ENCODE results near the gene LGALS12. TPM values are rescaled to one million over a fixed set of nuclear protein-coding genes. Genes with fewer than 3 reads are reported as not detected.

The LGALS12 gene
- total RNA-seq, 1 donor from 2014 or later, result not detected

- FAIRE-seq, result no peak
- peaks cover 19% of the 10 kb centered on the region for H3K27me3 ChIP-seq (ENCODE audit: control insufficient read depth, insufficient read depth, low read length)
These were observed 15.2 kb upstream of the LGALS12 start, which contains the start of gene PLAAT5 for GRCh38 chr11:63490551-63491239. Gene PLAAT5, minus strand, starts transcription at chr11:63491167. Its CDS starts 133 bp downstream, at chr11:63491034.

GRCh38 chr11:63491240-63491587 is 14.7 kb upstream of the LGALS12 start:
- Histone ChIP-seq H3K27me3 (ENCODE audit: control insufficient read depth, insufficient read depth, low read length) (peaks cover 19% of the 10 kb centered on the region), H3K4me3 (ENCODE audit: low read depth, low read length) (peak overlapping the region; percentile 17), H3K36me3 (ENCODE audit: control insufficient read depth, insufficient read depth, low read length) (no peaks in the 10 kb centered on the region)
- DNase-seq (ENCODE audit: low read depth) (no peak), FAIRE-seq (no peak)
- TF ChIP-seq CTCF (IDR thresholded peaks at IDR 0.05; ENCODE audit: insufficient read depth, low read length, severe bottlenecking), result no peak

More at GRCh38 chr11:63490551-63491239, 15.2 kb upstream of the LGALS12 start, which contains the start of gene PLAAT5:
- Histone ChIP-seq H3K4me3 (ENCODE audit: low read depth, low read length) (peak within 1 kb of the TSS; percentile 17), H3K36me3 (ENCODE audit: control insufficient read depth, insufficient read depth, low read length) (no peaks in the 10 kb centered on the region)
- no peak for DNase-seq (ENCODE audit: low read depth)
- TF ChIP-seq CTCF (IDR thresholded peaks at IDR 0.05; ENCODE audit: insufficient read depth, low read length, severe bottlenecking), result no peak

GRCh38 chr11:63491636-63492372 is 14.1 kb upstream of the LGALS12 start:
- peaks cover 19% of the 10 kb centered on the region for H3K27me3 ChIP-seq (ENCODE audit: control insufficient read depth, insufficient read depth, low read length)
- TF ChIP-seq CTCF (IDR thresholded peaks at IDR 0.05; ENCODE audit: insufficient read depth, low read length, severe bottlenecking), result no peak
- no peak for FAIRE-seq

GRCh38 chr11:63492441-63492840 is 13.4 kb upstream of the LGALS12 start:
- no peak for TF ChIP-seq CTCF (IDR thresholded peaks at IDR 0.05; ENCODE audit: insufficient read depth, low read length, severe bottlenecking)
- H3K36me3 ChIP-seq (ENCODE audit: control insufficient read depth, insufficient read depth, low read length), result no peaks in the 10 kb centered on the region
- DNase-seq (ENCODE audit: low read depth), result no peak
- no peak overlapping the region for H3K4me3 ChIP-seq (ENCODE audit: low read depth, low read length)
- H3K27me3 ChIP-seq (ENCODE audit: control insufficient read depth, insufficient read depth, low read length), result peaks cover 19% of the 10 kb centered on the region
- FAIRE-seq, result no peak

More at GRCh38 chr11:63491636-63492372, 14.1 kb upstream of the LGALS12 start:
- H3K36me3 ChIP-seq (ENCODE audit: control insufficient read depth, insufficient read depth, low read length), result no peaks in the 10 kb centered on the region
- H3K4me3 ChIP-seq (ENCODE audit: low read depth, low read length), result no peak overlapping the region
- DNase-seq (ENCODE audit: low read depth), result no peak

- peaks cover 19% of the 10 kb centered on the region for H3K27me3 ChIP-seq (ENCODE audit: control insufficient read depth, insufficient read depth, low read length)
- no peak overlapping the region for H3K4me3 ChIP-seq (ENCODE audit: low read depth, low read length)
- DNase-seq (ENCODE audit: low read depth), result no peak
- no peak for TF ChIP-seq CTCF (IDR thresholded peaks at IDR 0.05; ENCODE audit: insufficient read depth, low read length, severe bottlenecking)
- FAIRE-seq, result no peak
- H3K36me3 ChIP-seq (ENCODE audit: control insufficient read depth, insufficient read depth, low read length), result no peaks in the 10 kb centered on the region
These were observed 12.8 kb upstream of the LGALS12 start for GRCh38 chr11:63493127-63493526.
